NCI-H82 treated with DMSO at 0.1 percent for 48 hours (cell line): ENCODE data around the gene AADACL3.
"Not testable (repeated sequence)": the region's sequence is repeated elsewhere in the genome, so short reads cannot be mapped to it uniquely, and the experiment has no call there.

ENCODE experiments used
- DNase-seq: peaks from one replicate; lab custom pipeline; 2025; ENCODE audit not compliant: unreplicated experiment; lab: John Stamatoyannopoulos, UW

The AADACL3 gene

DNA sequence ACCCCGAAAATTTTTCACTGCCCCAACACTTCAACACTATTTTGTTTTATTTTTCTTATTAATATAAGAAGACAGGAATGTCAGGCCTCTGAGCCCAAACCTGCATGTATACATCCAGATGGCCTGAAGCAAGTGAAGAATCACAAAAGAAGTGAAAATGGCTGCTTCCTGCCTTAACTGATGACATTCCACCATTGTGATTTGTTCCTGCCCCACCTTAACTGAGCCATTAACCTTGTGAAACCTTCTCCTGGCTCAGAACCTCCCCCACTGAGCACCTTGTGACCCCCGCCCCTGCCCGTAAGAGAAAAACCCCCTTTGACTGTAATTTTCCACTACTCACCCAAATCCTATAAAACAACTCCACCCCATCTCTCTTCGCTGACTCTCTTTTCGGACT is 2.3 kb upstream of the AADACL3 start:
- DNase-seq: not testable (repeated sequence)

DNA sequence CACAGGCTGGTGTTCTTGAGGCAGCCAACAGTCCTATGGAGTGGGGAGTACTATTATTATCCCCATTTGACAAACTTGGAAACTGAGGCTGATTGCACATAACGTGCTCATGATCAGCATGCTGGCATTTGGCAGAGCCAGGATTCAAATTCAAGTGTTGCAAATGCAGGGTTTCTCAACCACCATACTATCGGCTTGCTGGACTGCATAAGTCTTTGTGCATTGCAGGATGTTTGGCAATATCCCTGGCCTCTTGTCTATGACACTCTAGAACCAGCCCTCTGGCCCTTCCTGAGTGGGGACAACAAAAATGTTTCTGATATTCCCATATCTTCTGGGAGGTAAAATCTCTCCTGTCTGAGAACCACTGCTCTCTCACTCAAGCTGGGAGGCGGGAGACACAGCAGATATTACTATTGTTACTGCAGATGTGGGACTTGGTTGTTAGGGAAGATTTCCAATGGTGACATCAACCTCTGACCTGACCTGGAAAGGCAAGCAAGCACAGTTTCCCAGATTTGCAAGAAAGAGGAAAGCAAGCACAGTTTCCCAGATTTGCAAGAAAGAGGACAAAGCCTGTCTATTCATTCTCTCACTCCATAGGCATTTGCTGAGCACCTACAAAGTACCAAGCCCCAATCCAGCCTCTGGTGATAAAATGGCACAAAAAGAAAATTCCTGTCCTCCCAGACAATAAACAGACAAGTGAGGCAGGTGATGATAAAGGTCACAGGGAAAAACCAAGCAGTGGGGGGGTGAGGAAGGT is 1.0 kb upstream of the AADACL3 start:
- DNase-seq: no peak

- no peak for DNase-seq
Observed at GRCh38 chr1:12717301-12717838, 1.5 kb downstream of the AADACL3 start.

DNA sequence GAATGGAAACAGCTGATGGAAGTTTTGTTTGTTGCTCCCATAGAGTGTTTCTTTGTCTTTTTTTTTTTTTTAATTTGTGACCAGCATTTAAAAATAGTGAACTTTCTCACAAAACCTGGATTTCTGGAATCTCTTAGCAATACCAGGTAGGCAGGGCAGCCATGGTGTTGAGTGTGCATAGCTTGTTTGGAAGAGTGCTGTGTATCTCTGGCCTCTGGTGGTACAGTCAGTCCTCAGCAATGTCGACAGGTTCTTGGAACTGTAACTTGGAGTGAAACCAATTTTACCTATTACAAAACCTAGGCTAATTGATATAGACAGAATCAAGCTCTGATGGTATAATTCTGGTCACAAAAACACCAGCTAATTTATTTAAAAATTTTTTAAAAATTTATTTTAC is 6.7 kb downstream of the AADACL3 start:
- DNase-seq: no peak

GRCh38 chr1:12728391-12728790 is 12.5 kb downstream of the AADACL3 start:
- DNase-seq: no peak

GRCh38 chr1:12730156-12730555 is 14.2 kb downstream of the AADACL3 start:
- DNase-seq: no peak

- not testable (repeated sequence) for DNase-seq
Observed at GRCh38 chr1:12731084-12731483, 15.2 kb downstream of the AADACL3 start.

- DNase-seq: no peak
Observed at GRCh38 chr1:12734651-12735050, 18.7 kb downstream of the AADACL3 start.

DNA sequence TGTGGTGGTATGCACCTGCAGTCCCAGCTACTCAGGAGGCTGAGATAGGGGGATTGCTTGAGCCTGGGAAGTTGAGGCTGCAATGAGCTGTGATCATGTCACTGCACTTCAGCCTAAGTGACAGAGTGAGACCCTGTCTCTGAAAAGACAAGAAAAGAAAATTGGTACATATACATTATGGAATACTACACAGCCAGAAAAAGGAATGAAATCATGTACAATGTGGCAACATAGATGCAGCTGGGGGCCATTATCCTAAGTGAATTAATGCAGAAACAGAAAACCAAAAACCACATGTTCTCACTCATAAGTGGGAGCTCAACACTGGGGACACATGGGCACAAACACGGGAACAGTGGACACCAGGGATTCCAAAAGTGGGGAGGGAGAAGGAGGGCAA is 23.0 kb downstream of the AADACL3 start:
- no peak for DNase-seq

GRCh38 chr1:12739613-12740012 is 23.7 kb downstream of the AADACL3 start:
- no peak for DNase-seq

- no peak for DNase-seq
Observed at GRCh38 chr1:12741946-12742345, 26.0 kb downstream of the AADACL3 start.

- no peak for DNase-seq
Observed at GRCh38 chr1:12745126-12745991, 29.4 kb downstream of the AADACL3 start.

- no peak for DNase-seq
Observed at GRCh38 chr1:12745992-12746323, 30.0 kb downstream of the AADACL3 start, which contains the start of gene CFAP107. Gene CFAP107, plus strand, starts transcription at chr1:12746200. Its CDS starts 231 bp downstream, at chr1:12746431.

DNA sequence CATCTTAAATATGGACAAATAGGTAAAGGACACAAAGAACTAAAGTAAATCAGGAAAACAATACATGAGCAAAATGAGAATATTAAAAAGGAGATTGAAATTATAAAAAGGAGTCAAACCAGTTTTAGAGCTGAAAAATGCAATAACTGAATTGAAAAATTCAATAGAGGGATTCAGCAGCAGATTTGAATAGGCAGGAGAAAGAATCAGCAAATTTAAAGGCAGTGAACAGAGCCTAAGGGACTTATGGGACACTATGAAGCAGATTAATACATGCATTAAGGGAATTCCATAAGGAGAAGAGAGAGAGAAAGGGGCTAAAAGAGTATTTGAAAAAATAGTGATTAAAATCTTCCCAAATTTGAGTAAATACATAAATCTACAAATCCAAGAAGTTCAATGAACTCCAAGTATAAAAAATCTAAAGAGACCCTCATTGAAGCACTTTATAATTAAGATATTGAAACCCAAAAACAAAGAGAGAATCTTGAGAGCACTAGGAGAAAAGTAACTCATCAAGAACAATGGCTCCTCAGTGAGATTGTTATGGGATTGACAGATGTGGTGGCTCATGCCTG is 33.0 kb downstream of the AADACL3 start:
- DNase-seq: no peak

DNA sequence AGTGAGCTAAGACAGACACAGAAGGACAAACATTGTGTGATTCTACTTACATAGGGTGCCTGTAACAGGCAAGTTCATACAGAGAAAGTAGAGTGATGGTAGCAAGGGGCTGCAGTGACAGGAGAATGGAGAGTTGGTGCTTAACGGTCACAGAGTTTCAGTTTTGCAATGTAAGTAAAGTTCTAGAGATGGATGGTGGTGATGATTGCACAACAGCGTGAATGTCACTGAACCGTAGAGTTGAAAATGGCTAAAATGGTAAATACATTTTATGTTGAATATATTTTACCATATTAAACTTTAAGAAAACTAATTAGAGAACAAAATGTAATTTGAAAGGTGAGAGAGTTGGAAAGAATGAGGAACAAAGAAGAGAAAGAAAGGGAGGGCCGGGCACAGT is 38.8 kb downstream of the AADACL3 start:
- no peak for DNase-seq

DNA sequence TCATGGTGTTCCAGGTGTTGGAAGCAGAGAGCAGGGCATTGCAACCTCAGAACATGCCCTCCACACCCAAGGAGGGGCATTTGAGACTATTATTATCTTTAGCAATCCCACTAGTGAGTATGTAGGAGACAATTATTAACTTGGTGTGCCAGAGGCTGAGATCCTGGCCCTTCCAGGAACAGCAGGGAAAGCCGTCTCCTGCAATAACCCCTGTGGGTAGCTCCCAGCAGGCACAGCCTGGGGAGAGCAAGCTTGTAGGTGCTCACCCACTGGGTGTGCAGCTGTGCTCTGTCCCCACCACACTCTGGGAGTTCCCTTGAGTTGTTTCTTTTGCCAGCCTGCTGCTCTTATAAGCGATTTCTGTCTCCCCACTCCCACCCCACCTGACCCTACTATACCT is 40.4 kb downstream of the AADACL3 start:
- no peak for DNase-seq

DNA sequence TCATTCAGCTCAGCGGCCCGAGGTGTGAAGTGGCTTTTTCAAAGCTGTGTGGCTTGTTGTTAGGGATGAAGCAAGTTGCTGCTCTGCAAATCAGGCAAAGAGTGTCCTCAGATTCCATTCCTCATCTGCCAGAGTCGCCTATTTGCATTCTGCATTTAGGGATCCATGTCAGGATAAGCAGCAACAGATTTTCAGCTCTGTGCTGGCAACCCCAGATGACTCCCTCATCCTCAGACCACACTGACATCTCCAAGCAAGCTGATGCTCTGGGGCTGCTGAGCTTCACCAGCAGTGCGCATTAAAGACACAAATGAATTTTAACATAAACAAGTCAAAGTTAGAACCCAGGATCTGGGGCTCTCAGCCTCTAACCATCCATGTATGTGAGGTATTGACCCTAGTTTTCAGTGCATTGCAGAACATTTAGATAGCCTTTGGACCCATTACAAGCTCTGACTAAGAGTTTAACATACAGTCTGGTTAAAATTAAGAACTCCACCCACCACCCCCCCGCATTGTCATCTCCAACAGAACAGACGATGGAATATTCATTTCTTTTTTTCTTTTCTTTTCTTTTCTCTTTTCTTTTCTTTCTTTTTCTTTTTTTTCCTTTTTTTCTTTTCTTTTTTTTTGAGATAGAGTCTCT is 41.0 kb downstream of the AADACL3 start:
- DNase-seq: no peak

DNA sequence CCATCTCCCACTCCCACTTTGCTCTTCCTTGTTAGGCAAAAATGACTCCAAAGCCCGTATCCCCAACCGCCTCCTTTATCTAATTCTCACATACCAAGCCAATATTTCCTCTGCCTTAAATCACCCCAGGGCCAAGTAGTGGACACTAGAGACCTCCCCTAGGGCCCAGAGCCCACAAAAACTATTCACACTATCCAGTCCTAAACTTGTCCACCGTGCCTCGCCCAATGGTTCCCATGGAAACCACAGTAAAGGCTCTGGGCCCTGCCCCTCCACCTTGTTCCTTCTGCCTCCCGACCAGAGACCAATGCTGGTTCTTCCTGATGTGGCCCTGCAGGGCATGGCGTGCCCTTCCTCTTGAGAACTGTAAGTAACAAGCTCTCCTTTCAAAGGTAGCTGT is 41.9 kb downstream of the AADACL3 start:
- no peak for DNase-seq

DNA sequence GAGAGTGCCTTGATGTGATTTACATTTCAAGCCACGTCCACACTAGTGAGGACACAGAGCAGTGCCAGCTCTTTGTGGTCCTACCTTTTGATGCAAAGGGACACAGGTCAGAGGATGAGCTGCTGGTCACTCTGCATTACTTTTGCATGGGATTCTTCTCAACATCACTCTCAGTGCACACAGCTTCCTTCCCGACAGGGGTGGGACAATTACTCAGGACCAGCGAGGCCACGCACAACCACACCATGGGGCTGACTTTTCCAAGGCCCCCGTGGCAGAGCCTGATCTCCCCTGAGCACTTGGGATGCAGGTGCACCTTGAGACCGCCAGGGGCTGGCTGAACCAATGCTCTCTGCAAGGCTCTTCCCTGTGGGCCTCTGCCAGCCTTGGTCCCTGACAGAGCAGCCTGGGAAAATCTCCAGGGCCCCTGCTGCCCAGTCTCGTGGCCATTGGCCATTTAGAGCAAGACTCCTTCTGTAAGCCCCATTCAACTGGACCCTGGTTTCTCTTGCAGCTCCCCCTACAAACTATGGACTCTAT is 44.4 kb downstream of the AADACL3 start:
- no peak for DNase-seq

DNA sequence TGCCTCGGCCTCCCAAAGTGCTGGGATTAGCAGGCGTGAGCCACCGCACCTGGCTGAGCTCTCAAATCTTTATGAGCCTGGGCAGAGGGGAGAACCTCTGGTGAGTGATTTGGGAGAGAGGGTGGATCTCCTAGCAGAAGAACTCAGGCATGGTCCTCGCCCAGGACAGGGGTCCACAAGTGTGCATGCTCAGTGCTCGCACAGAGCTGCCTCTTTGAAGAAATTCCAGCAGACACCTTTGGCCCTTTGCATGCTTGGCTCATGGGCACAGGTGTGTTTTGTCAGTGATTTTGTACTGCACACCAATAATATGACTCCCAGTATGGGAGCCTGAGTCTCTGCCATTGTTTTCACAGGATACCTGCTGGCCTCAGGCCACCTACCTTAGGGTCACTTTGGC is 45.9 kb downstream of the AADACL3 start:
- no peak for DNase-seq

DNA sequence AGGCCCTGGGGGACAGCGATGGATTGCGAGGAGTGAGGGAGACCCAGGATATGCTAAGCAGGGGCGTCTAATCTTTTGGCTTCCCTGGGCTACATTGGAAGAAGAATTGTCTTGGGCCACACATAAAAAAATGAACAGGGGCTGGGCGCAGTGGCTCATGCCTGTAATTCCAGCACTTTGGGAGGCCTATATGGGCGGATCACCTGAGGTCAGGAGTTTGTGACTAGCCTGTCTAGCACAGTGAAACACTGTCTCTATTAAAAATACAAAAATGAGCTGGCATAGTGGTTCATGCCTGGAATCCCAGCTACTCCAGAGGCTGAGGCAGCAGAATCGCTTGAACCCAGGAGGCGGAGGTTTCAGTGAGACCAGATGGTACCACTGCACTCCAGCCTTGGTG is 46.9 kb downstream of the AADACL3 start:
- DNase-seq: no peak
